A549 (cell line): Measurements from ENCODE around the gene EPS15. TPM values are rescaled to one million over a fixed set of nuclear protein-coding genes. Genes with fewer than 3 reads are reported as not detected.
"Not testable (repeated sequence)": the region's sequence is repeated elsewhere in the genome, so short reads cannot be mapped to it uniquely, and the experiment has no call there.

Experiments
- ATAC-seq, 2 experiments: fragments of 200-7000 bp in 1 of 2; fragments of >200 bp in 1 of 2; cut with Nextera tagmentation in 1 of 2; cut with Tn5 transposase in 1 of 2; 3 replicates each; pipeline versions ENCODE4 v1.8.0 to v1.9.1; 2018 to 2020; ENCODE audit warnings: mild to moderate bottlenecking in 1 of 2, moderate library complexity in 1 of 2
- CTCF ChIA-PET: fragments of 300-600 bp; sonication (Branson Sonifier 250); formaldehyde crosslinking; extraction: SDS; loops from one replicate; lab custom pipeline; 2021; ENCODE audit warnings: antibody characterized with exemption, inconsistent platforms; lab: Yijun Ruan, JAX
- POLR2A ChIA-PET: fragments of 350-600 bp; formaldehyde crosslinking; extraction: SDS; loops from one replicate; lab custom pipeline; 2021; ENCODE audit warnings: antibody characterized with exemption, inconsistent platforms; lab: Yijun Ruan, JAX
- DNase-seq, 2 experiments: peaks; one replicate each; pipeline versions ENCODE4 v3.0.0 to v3.0.0-alpha.2; 2011 to 2016; ENCODE audit warnings: low read depth in 1 of 2, low spot score in 1 of 2
- FAIRE-seq: peaks from 2 replicates; lab custom pipeline; 2011; peaks lifted over from hg19 to GRCh38; lab: Jason Lieb, UNC
- H3K27ac ChIP-seq, 2 experiments: fragments of >200 bp; sonication (Bioruptor Twin); formaldehyde crosslinking; 3 replicates each; pipeline ENCODE4 v1.5.1; 2016 to 2017
- H3K4me1 ChIP-seq: fragments of >200 bp; sonication (Bioruptor Twin); formaldehyde crosslinking; 3 replicates; pipeline ENCODE4 v1.6.1; 2016
- H3K4me2 ChIP-seq: fragments of >200 bp; sonication (Bioruptor Twin); formaldehyde crosslinking; 3 replicates; pipeline ENCODE4 v1.6.1; 2016
- H3K4me3 ChIP-seq: fragments of >200 bp; sonication (Bioruptor Twin); formaldehyde crosslinking; 3 replicates; pipeline ENCODE4 v1.5.1; 2016
- H3K9me3 ChIP-seq: fragments of >200 bp; sonication (Bioruptor Twin); formaldehyde crosslinking; 3 replicates; pipeline ENCODE4 v1.6.1; 2016
- ATOH8 ChIP-seq: fragments of 250-450 bp; sonication (Bioruptor Pico); IDR thresholded peaks from 2 replicates; pipeline ENCODE4 v1.5.0; 2020; ENCODE audit warnings: low read depth, mild to moderate bottlenecking, moderate library complexity
- CBX2 ChIP-seq: fragments of 200-600 bp; sonication (generic); IDR thresholded peaks from 2 replicates; pipeline ENCODE4 v1.6.1; 2016; ENCODE audit warnings: low read depth, mild to moderate bottlenecking, borderline replicate concordance
- CBX8 ChIP-seq: fragments of 200-600 bp; sonication (generic); IDR thresholded peaks from 2 replicates; pipeline ENCODE4 v1.6.1; 2016
- CEBPB ChIP-seq, 2 experiments: fragments of >200 bp in 1 of 2; sonication (Bioruptor Twin) in 1 of 2; formaldehyde crosslinking in 1 of 2; IDR thresholded peaks; 2 replicates each; pipeline ENCODE4 v1.6.1; 2012 to 2016
- CHD4 ChIP-seq: fragments of 200-600 bp; sonication (generic); IDR thresholded peaks from 2 replicates; pipeline ENCODE4 v1.6.1; 2016; ENCODE audit warnings: antibody characterized with exemption, mild to moderate bottlenecking, borderline replicate concordance
- CTCF ChIP-seq: fragments of >200 bp; sonication (Bioruptor Twin); formaldehyde crosslinking; IDR thresholded peaks from 3 replicates; pipeline ENCODE4 v1.5.1; 2016
- EHMT2 ChIP-seq: fragments of 200-600 bp; sonication (generic); IDR thresholded peaks from 2 replicates; pipeline ENCODE4 v1.6.1; 2016; ENCODE audit warnings: antibody characterized with exemption, low read depth, mild to moderate bottlenecking, moderate library complexity
- EP300 ChIP-seq, 2 experiments: fragments of >200 bp; sonication (Bioruptor Twin); formaldehyde crosslinking; IDR thresholded peaks; 2 replicates in 1 of 2; 3 replicates in 1 of 2; pipeline ENCODE4 v1.6.1; 2016 to 2017
- FOXS1 ChIP-seq: fragments of 250-450 bp; sonication (Bioruptor Pico); IDR thresholded peaks from 2 replicates; pipeline ENCODE4 v1.5.0; 2020; ENCODE audit warnings: mild to moderate bottlenecking, moderate library complexity
- HDAC2 ChIP-seq: fragments of 200-600 bp; sonication (generic); IDR thresholded peaks from 2 replicates; pipeline ENCODE4 v1.6.1; 2016
- HES2 ChIP-seq: fragments of >200 bp; sonication (Bioruptor Twin); formaldehyde crosslinking; IDR thresholded peaks from 2 replicates; pipeline ENCODE4 v1.6.1; 2016
- HEYL ChIP-seq: fragments of 250-450 bp; sonication (Bioruptor Pico); IDR thresholded peaks from 2 replicates; pipeline ENCODE4 v1.8.0; 2021; ENCODE audit warnings: mild to moderate bottlenecking, moderate library complexity
- JUN ChIP-seq, 2 experiments: fragments of >200 bp; sonication (Bioruptor Twin); formaldehyde crosslinking; IDR thresholded peaks; 2 replicates in 1 of 2; 3 replicates in 1 of 2; pipeline ENCODE4 v1.6.1; 2016 to 2017
- JUNB ChIP-seq: fragments of >200 bp; sonication (Bioruptor Twin); formaldehyde crosslinking; IDR thresholded peaks from 2 replicates; pipeline ENCODE4 v1.6.1; 2016
- KDM1A ChIP-seq: fragments of 200-600 bp; sonication (generic); IDR thresholded peaks from 2 replicates; pipeline ENCODE4 v1.6.1; 2016; ENCODE audit warnings: low read depth, mild to moderate bottlenecking
- KDM5A ChIP-seq: fragments of 200-600 bp; sonication (generic); IDR thresholded peaks from 2 replicates; pipeline ENCODE4 v1.6.1; 2016; ENCODE audit warnings: antibody characterized with exemption, mild to moderate bottlenecking
- MAX ChIP-seq: IDR thresholded peaks from 2 replicates; pipeline ENCODE4 v1.6.1; 2012
- MYC ChIP-seq: IDR thresholded peaks from 2 replicates; pipeline ENCODE4 v1.6.1; 2012; ENCODE audit warnings: mild to moderate bottlenecking, inconsistent platforms, low read length, improper control_type of control experiment, borderline replicate concordance
- NFE2L2 ChIP-seq: fragments of 150-350 bp; conservative IDR thresholded peaks from 2 replicates; pipeline ENCODE4 v1.6.1; 2014; ENCODE audit warnings: low read length
- PHF8 ChIP-seq: fragments of 200-600 bp; sonication (generic); IDR thresholded peaks from 2 replicates; pipeline ENCODE4 v1.6.1; 2016; ENCODE audit warnings: low read depth, mild to moderate bottlenecking, antibody characterized with exemption, moderate library complexity, borderline replicate concordance
- RARB ChIP-seq: fragments of 250-450 bp; sonication (Bioruptor Pico); IDR thresholded peaks from 2 replicates; pipeline ENCODE4 v1.8.0; 2021; ENCODE audit warnings: mild to moderate bottlenecking, moderate library complexity
- SMC3 ChIP-seq: fragments of >200 bp; sonication (Bioruptor Twin); formaldehyde crosslinking; IDR thresholded peaks from 3 replicates; pipeline ENCODE4 v1.6.1; 2018; ENCODE audit warnings: inconsistent platforms
- ZC3H11A ChIP-seq: fragments of 450-650 bp; IDR thresholded peaks from 2 replicates; pipeline ENCODE4 v1.6.1; 2014; ENCODE audit warnings: antibody characterized with exemption, mild to moderate bottlenecking
- ZFP36 ChIP-seq: fragments of 450-650 bp; IDR thresholded peaks from 2 replicates; pipeline ENCODE4 v1.6.1; 2014; ENCODE audit warnings: borderline replicate concordance; ENCODE audit not compliant: partially characterized antibody
- WGBS: methylation state at CpG from one replicate; pipeline ENCODE4 v1.1.6; 2017; ENCODE audit errors: missing lambda C conversion rate; 5-methylcytosine and 5-hydroxymethylcytosine counted together
- polyA plus RNA-seq, 4 experiments: library from polyadenylated mRNA; depleted of rRNA in 3 of 4; stranded (reverse); fragments of >200 nt; fragmentation: RNase III in 1 of 4; extraction: RNeasy Plus Mini Kit Qiagen cat#74134 plus additional on column Dnase treatment in 1 of 4; gene quantifications; 2 replicates in 3 of 4; 3 replicates in 1 of 4; pipeline ENCODE4 v1.2.3, GENCODE V29; 2011 to 2017

Gene EPS15
- polyA plus RNA-seq, 2 of the 4 experiments (the other 2 are of a cell fraction) = 10.9 to 35.4 TPM

GRCh38 chr1:51464828-51465227, 54.2 kb downstream of the EPS15 start:
- POLR2A ChIA-PET = no interaction called here
- H3K9me3 ChIP-seq = no peaks in the 10 kb centered on the region
- CTCF ChIA-PET = no interaction called here

GRCh38 chr1:51463561-51463960, 55.5 kb downstream of the EPS15 start:
- ChIA-PET POLR2A (no interaction called here), CTCF (no interaction called here)
- Histone ChIP-seq H3K4me2 (no peak overlapping the region; the same call in 2 of the 3 replicates), H3K27ac (no peak overlapping the region), H3K4me1 (peaks cover 7% of the 10 kb centered on the region; the same call in 2 of the 3 replicates), H3K9me3 (no peaks in the 10 kb centered on the region), H3K4me3 (no peak overlapping the region)
- TF ChIP-seq CEBPB (IDR thresholded peaks at IDR 0.05) = peak in 1 of 2 experiments; percentile 48; a peak in 1 of 4 replicates
- no peak for TF ChIP-seq ZFP36
- ATAC-seq = no peak
- DNase-seq = no peak
- WGBS = 92% methylated on average over 1 of the region's 1 CpG
- no peak for FAIRE-seq

More at GRCh38 chr1:51464828-51465227, 54.2 kb downstream of the EPS15 start:
- no peak for TF ChIP-seq HEYL (CRISPR knock-in tag)
- TF ChIP-seq NFE2L2 = no peak
- no peak for TF ChIP-seq MAX
- no peak for TF ChIP-seq HES2
- no peak for TF ChIP-seq EHMT2
- no peak for TF ChIP-seq ZC3H11A
- no peak for TF ChIP-seq RARB (CRISPR knock-in tag)
- TF ChIP-seq KDM5A = no peak
- no peak for TF ChIP-seq HDAC2
- TF ChIP-seq CBX2 = no peak
- no peak for TF ChIP-seq SMC3
- no peak for TF ChIP-seq FOXS1 (CRISPR knock-in tag)
- TF ChIP-seq CHD4 = no peak
- no peak for TF ChIP-seq KDM1A
- TF ChIP-seq CTCF = no peak
- WGBS = 96% methylated on average over 3 of the region's 3 CpGs
- H3K4me2 ChIP-seq = no peak overlapping the region
- no peak for ATAC-seq
- no peak overlapping the region for H3K27ac ChIP-seq
- H3K4me1 ChIP-seq = peaks cover 7% of the 10 kb centered on the region; the same call in 2 of the 3 replicates
- no peak for DNase-seq
- no peak for FAIRE-seq
- H3K4me3 ChIP-seq = no peak overlapping the region

- FAIRE-seq, H3K4me3 ChIP-seq, H3K9me3 ChIP-seq, H3K4me2 ChIP-seq, H3K27ac ChIP-seq, POLR2A ChIA-PET, ATAC-seq, H3K4me1 ChIP-seq, DNase-seq: not testable (repeated sequence)
- CTCF ChIA-PET = interaction anchor here (0.6 kb wide), 1 partner anchor 13 kb away, joined by 3 read pairs; no protein-coding TSS in a partner anchor
- 77% methylated on average over 2 of the region's 2 CpGs for WGBS
Observed at GRCh38 chr1:51462289-51462688, 56.8 kb downstream of the EPS15 start.

- TF ChIP-seq FOXS1 (CRISPR knock-in tag) = no peak
- no peak for TF ChIP-seq PHF8
- no peak for TF ChIP-seq ATOH8 (CRISPR knock-in tag)
- no peak for TF ChIP-seq JUNB
- no peak for TF ChIP-seq CEBPB (IDR thresholded peaks at IDR 0.05)
- TF ChIP-seq EP300 (IDR thresholded peaks at IDR 0.05) = no peak
- no peak for TF ChIP-seq SMC3
- TF ChIP-seq CBX8 = no peak
- no peak for TF ChIP-seq MYC
- no peak for TF ChIP-seq JUN (IDR thresholded peaks at IDR 0.05)
- TF ChIP-seq CBX2 = no peak
- FAIRE-seq (no peak), DNase-seq (no peak), ATAC-seq (no peak)
- Histone ChIP-seq H3K27ac (no peak overlapping the region), H3K4me3 (no peak overlapping the region), H3K4me2 (no peak overlapping the region), H3K9me3 (no peaks in the 10 kb centered on the region), H3K4me1 (no peaks in the 10 kb centered on the region)
- ChIA-PET POLR2A (no interaction called here), CTCF (no interaction called here)
- 81% methylated on average over 4 of the region's 4 CpGs for WGBS
Observed at GRCh38 chr1:51454554-51454953, 64.5 kb downstream of the EPS15 start.
